Suprapubic skin (tissue), 4 donors: ENCODE measurements around the gene COL5A2.

Experiments used
- CTCF ChIP-seq, 2 donors: fragments of 200-600 bp in 1 of 2; fragments of 450-650 bp in 1 of 2; sonication (generic) in 1 of 2; IDR thresholded peaks; one replicate each; pipeline ENCODE4 v1.5.1; 2016 to 2019; ENCODE audit warnings: antibody characterized with exemption in 2 of 2, mild to moderate bottlenecking in 1 of 2, moderate library complexity in 1 of 2
- POLR2A ChIP-seq, 2 donors: fragments of 450-650 bp; IDR thresholded peaks; one replicate each; pipeline ENCODE4 v1.6.1; 2017; ENCODE audit warnings: antibody characterized with exemption in 2 of 2, mild to moderate bottlenecking in 2 of 2, moderate library complexity in 2 of 2
- POLR2AphosphoS5 ChIP-seq, 3 donors: sonication (generic); formaldehyde crosslinking; IDR thresholded peaks; one replicate each; pipeline ENCODE4 v1.6.1; 2017; ENCODE audit warnings: antibody characterized with exemption in 3 of 3

- TF ChIP-seq POLR2A (IDR thresholded peaks at IDR 0.05) (no peak), POLR2AphosphoS5 (IDR thresholded peaks at IDR 0.05) (no peak), CTCF (IDR thresholded peaks at IDR 0.05) (no peak)
Measured at GRCh38 chr2:189091253-189091652, 88.3 kb downstream of the COL5A2 start.
